T-cell (primary cell): ENCODE results near the gene ASCC2. TPM values are rescaled to one million over a fixed set of nuclear protein-coding genes. Genes with fewer than 3 reads are reported as not detected.

Source experiments
- ATAC-seq, 4 experiments: fragments of 200-7000 bp in 3 of 4; fragments of 150-1000 bp in 1 of 4; cut with Tn5 transposase; replicated peaks in 1 of 4; 1 replicate in 3 of 4; 2 replicates in 1 of 4; pipeline ENCODE4 v1.10.0; 2021; ENCODE audit warnings: moderate library complexity in 3 of 4, mild to moderate bottlenecking in 2 of 4, moderate number of reproducible peaks in 1 of 4
- CTCF ChIA-PET, 2 donors: fragments of 300-600 bp; sonication (Branson Sonifier 250); formaldehyde crosslinking; loops; one replicate each; lab custom pipeline; 2022; ENCODE audit warnings: antibody characterized with exemption in 2 of 2; lab: Charles Lee
- POLR2A ChIA-PET, 2 donors: fragments of 300-600 bp; sonication (Branson Sonifier 250); formaldehyde crosslinking; loops; one replicate each; lab custom pipeline; 2022; ENCODE audit warnings: antibody characterized with exemption in 2 of 2; lab: Charles Lee
- DNase-seq, 35 experiments: peaks; one replicate each; pipeline versions ENCODE4 v3.0.0 to v3.0.0-alpha.2; 2013 to 2023
- H3K27ac ChIP-seq: one replicate; pipeline ENCODE4 v1.5.1; 2013; ENCODE audit warnings: low read length
- H3K27me3 ChIP-seq, 2 experiments: replicated peaks in 1 of 2; 1 replicate in 1 of 2; 2 replicates in 1 of 2; pipeline versions ENCODE4 v1.6.1 to v1.7.0; 2013; ENCODE audit warnings: low read length in 1 of 2, mixed read lengths in 1 of 2; ENCODE audit not compliant: control insufficient read depth in 2 of 2, insufficient read depth in 2 of 2; ENCODE audit errors: extremely low read depth in 1 of 2
- H3K36me3 ChIP-seq, 2 donors: 1 replicate in 1 of 2; 2 replicates in 1 of 2; pipeline versions ENCODE4 v1.6.1 to v1.7.0; 2013; ENCODE audit warnings: low read length in 1 of 2; ENCODE audit not compliant: control insufficient read depth in 2 of 2, insufficient read depth in 1 of 2; ENCODE audit errors: extremely low read depth in 1 of 2
- H3K4me1 ChIP-seq, 2 experiments: 1 replicate in 1 of 2; 2 replicates in 1 of 2; pipeline versions ENCODE4 v1.6.1 to v1.7.0; 2013; ENCODE audit warnings: low read length in 2 of 2, mixed read lengths in 1 of 2; ENCODE audit not compliant: insufficient read depth in 2 of 2, control insufficient read depth in 1 of 2; ENCODE audit errors: extremely low read depth in 1 of 2
- H3K4me3 ChIP-seq, 2 donors: 1 replicate in 1 of 2; 2 replicates in 1 of 2; pipeline versions ENCODE4 v1.5.1 to v1.7.0; 2013; ENCODE audit warnings: mild to moderate bottlenecking in 2 of 2, low read length in 1 of 2, moderate library complexity in 1 of 2; ENCODE audit not compliant: control insufficient read depth in 1 of 2; ENCODE audit errors: extremely low read depth in 1 of 2
- H3K9me3 ChIP-seq: 2 replicates; pipeline ENCODE4 v1.7.0; 2013
- H3K27ac Mint-ChIP-seq, 2 donors: one replicate each; pipeline ENCODE4 v1.8.0; 2020 to 2021; ENCODE audit warnings: mild to moderate bottlenecking in 2 of 2, mixed read lengths in 2 of 2
- H3K27me3 Mint-ChIP-seq, 2 donors: one replicate each; pipeline ENCODE4 v1.8.0; 2021 to 2022; ENCODE audit warnings: mixed read lengths in 2 of 2
- H3K36me3 Mint-ChIP-seq: one replicate; pipeline ENCODE4 v1.8.0; 2021; ENCODE audit warnings: mixed read lengths
- H3K4me1 Mint-ChIP-seq, 3 donors: one replicate each; pipeline ENCODE4 v1.8.0; 2020 to 2022; ENCODE audit warnings: mixed read lengths in 3 of 3, mild to moderate bottlenecking in 1 of 3
- H3K4me3 Mint-ChIP-seq, 3 donors: one replicate each; pipeline ENCODE4 v1.8.0; 2020 to 2022; ENCODE audit warnings: mild to moderate bottlenecking in 3 of 3, mixed read lengths in 3 of 3, moderate library complexity in 3 of 3
- H3K9me3 Mint-ChIP-seq, 3 donors: one replicate each; pipeline ENCODE4 v1.8.0; 2020 to 2022; ENCODE audit warnings: mixed read lengths in 3 of 3
- WGBS: methylation state at CpG from one replicate; pipeline ENCODE4 v1.1.5; 2013; ENCODE audit warnings: missing lambda C conversion rate; ENCODE audit not compliant: insufficient coverage; 5-methylcytosine and 5-hydroxymethylcytosine counted together
- total RNA-seq, 35 experiments: library from RNA in 6 of 35; stranded (reverse) in 6 of 35; fragments of 120-200 nt in 1 of 35; gene quantifications; one replicate each; pipeline versions ENCODE4 v1.2.1 to v1.2.4 and lab custom pipeline; 2013 to 2026

Gene ASCC2
- total RNA-seq, 5 donors from 2014 or later (not counting 1 experiment from before 2014, with no cell fraction given) = 80.1 to 94.2 (median 85.7) TPM

DNA sequence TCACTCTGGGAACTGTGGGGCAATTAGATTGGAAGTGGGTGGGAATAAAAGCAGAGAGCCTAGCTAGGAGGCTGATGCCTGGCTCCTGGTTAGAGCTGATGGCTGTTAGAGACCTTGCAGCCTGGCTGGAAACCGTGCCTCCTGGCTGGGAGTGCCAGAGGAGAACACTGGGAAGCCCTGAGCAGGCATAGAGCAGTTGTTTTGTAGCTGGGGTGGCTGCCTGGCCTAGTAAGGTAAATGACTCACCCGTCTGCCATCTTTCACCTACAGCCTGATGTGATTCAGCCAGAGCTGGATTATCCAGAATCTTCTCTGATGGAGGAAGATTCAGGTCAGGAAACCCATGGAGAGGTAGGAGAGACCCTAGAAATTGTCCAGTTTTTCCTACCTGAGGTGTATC is 64.8 kb downstream of the ASCC2 start:
- Mint-ChIP-seq H3K27ac (no peak overlapping the region), H3K4me3 (no peak overlapping the region), H3K4me1 (peaks cover 10 to 16% (median 10%) of the 10 kb centered on the region in 3 donors), H3K27me3 (no peaks in the 10 kb centered on the region), H3K9me3 (no peaks in the 10 kb centered on the region), H3K36me3 (peaks cover 20% of the 10 kb centered on the region)
- Histone ChIP-seq H3K27ac (no peak overlapping the region), H3K4me3 (no peak overlapping the region), H3K36me3 (peaks cover 9 to 26% of the 10 kb centered on the region in 2 donors), H3K27me3 (no peaks in the 10 kb centered on the region), H3K9me3 (no peaks in the 10 kb centered on the region), H3K4me1 (peaks cover 1 to 6% of the 10 kb centered on the region in 2 experiments)
- 100% methylated on average over 2 of the region's 2 CpGs for WGBS
- ATAC-seq = no peak
- CTCF ChIA-PET = interaction anchor here in 1 of 2 donors (0.7 kb wide), 1 partner anchor 232 kb away, joined by 4 read pairs; no protein-coding TSS in a partner anchor
- POLR2A ChIA-PET = interaction anchor here (0.6 kb wide), 3 partner anchors 469 to 1535 kb away, joined by 4 to 10 read pairs (median 5); no protein-coding TSS in a partner anchor
- DNase-seq = no peak

- Histone ChIP-seq H3K27ac (no peak overlapping the region), H3K27me3 (no peaks in the 10 kb centered on the region), H3K4me1 (peaks cover 6 to 13% of the 10 kb centered on the region in 2 experiments), H3K36me3 (peaks cover 9 to 26% of the 10 kb centered on the region in 2 donors), H3K9me3 (no peaks in the 10 kb centered on the region), H3K4me3 (no peak overlapping the region)
- Mint-ChIP-seq H3K4me3 (no peak overlapping the region), H3K4me1 (peaks cover 20 to 27% (median 20%) of the 10 kb centered on the region in 3 donors), H3K9me3 (no peaks in the 10 kb centered on the region), H3K36me3 (peaks cover 20% of the 10 kb centered on the region), H3K27me3 (no peaks in the 10 kb centered on the region), H3K27ac (no peak overlapping the region)
- ChIA-PET CTCF (no interaction called here), POLR2A (interaction anchor here in 1 of 2 donors (0.5 kb wide), 1 partner anchor 86 kb away, joined by 3 read pairs; no protein-coding TSS in a partner anchor)
- ATAC-seq (no peak), DNase-seq (no peak)
- WGBS = 80% methylated on average over 1 of the region's 5 CpGs
Measured at GRCh38 chr22:29772170-29772641, 65.9 kb downstream of the ASCC2 start.

GRCh38 chr22:29769723-29770321 is 68.3 kb downstream of the ASCC2 start:
- H3K27ac Mint-ChIP-seq = no peak overlapping the region
- no peak for ATAC-seq
- H3K9me3 Mint-ChIP-seq = no peaks in the 10 kb centered on the region
- POLR2A ChIA-PET = interaction anchor here in 1 of 2 donors (0.6 to 0.7 kb wide), 3 partner anchors 10 to 182 kb away, joined by 3 to 5 read pairs (median 5); no protein-coding TSS in a partner anchor
- CTCF ChIA-PET = no interaction called here
- Histone ChIP-seq H3K4me3 (no peak overlapping the region), H3K36me3 (peaks cover 9 to 26% of the 10 kb centered on the region in 2 donors), H3K4me1 (peaks cover 12 to 27% of the 10 kb centered on the region in 2 experiments), H3K27me3 (no peaks in the 10 kb centered on the region), H3K9me3 (no peaks in the 10 kb centered on the region), H3K27ac (no peak overlapping the region)
- WGBS = no CpG with 5 or more reads among the region's 2 CpGs
- no peak for DNase-seq
- no peak overlapping the region for H3K4me3 Mint-ChIP-seq
- no peaks in the 10 kb centered on the region for H3K27me3 Mint-ChIP-seq
- H3K36me3 Mint-ChIP-seq = peaks cover 20% of the 10 kb centered on the region
- H3K4me1 Mint-ChIP-seq = peaks cover 39 to 48% (median 42%) of the 10 kb centered on the region in 3 donors

DNA sequence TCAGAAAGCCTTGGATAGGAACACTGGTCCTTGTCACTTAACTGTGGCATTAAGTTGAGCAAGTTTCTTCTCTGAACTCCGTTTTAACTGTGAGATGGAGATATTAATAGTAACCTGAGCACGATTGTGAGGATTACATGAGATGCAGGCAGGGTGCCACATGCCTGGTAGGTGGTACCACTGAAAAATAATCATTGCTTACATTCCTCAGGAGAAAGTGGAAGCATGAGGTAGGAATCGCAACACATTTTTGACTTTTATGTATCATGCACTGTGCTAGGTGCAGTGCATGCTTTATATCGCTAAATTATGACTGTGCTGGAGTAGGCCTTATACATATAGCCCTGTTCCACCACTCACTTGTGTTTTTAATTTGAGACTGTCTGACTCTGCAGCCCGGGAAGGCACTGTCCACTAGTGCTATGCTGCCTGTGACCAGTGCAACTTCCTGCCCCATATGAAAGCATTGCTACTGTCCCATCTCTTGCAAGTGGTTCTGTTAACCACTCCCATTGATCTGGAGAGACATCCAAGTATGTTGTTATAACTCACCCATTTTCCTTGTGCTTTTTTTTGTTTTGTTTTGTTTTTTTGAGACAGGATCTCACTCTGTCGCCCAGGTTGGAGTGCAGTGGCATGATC is 69.9 kb downstream of the ASCC2 start:
- Mint-ChIP-seq H3K4me3 (peak overlapping the region; percentile 99 to 100 (median 100)), H3K27ac (peak overlapping the region; percentile 98 to 99), H3K36me3 (peaks cover 20% of the 10 kb centered on the region), H3K9me3 (no peaks in the 10 kb centered on the region), H3K27me3 (no peaks in the 10 kb centered on the region), H3K4me1 (peaks cover 42 to 54% (median 44%) of the 10 kb centered on the region in 3 donors)
- Histone ChIP-seq H3K9me3 (no peaks in the 10 kb centered on the region), H3K27me3 (no peaks in the 10 kb centered on the region), H3K27ac (no peak overlapping the region), H3K36me3 (peaks cover 9 to 26% of the 10 kb centered on the region in 2 donors), H3K4me3 (peak overlapping the region; percentile 92 to 95), H3K4me1 (peaks cover 12 to 27% of the 10 kb centered on the region in 2 experiments)
- ChIA-PET CTCF (no interaction called here), POLR2A (no interaction called here)
- ATAC-seq = no peak
- 28% methylated on average over 3 of the region's 6 CpGs for WGBS
- no peak for DNase-seq

GRCh38 chr22:29767171-29768051 is 70.7 kb downstream of the ASCC2 start, which contains the start of gene UQCR10:
UQCR10 (plus strand) TSS chr22:29767369; CDS start chr22:29767399, 30 bp downstream.
- POLR2A ChIA-PET = no interaction called here

More at GRCh38 chr22:29767171-29768051, 70.7 kb downstream of the ASCC2 start, which contains the start of gene UQCR10:
- Mint-ChIP-seq H3K4me1 (peaks cover 42 to 54% (median 44%) of the 10 kb centered on the region in 3 donors), H3K27ac (peak within 1 kb of the TSS; percentile 98 to 99), H3K4me3 (peak within 1 kb of the TSS; percentile 99 to 100 (median 100)), H3K9me3 (no peaks in the 10 kb centered on the region), H3K27me3 (no peaks in the 10 kb centered on the region), H3K36me3 (peaks cover 20% of the 10 kb centered on the region)
- under 1% methylated on average over 31 of the region's 46 CpGs for WGBS
- Histone ChIP-seq H3K4me3 (peak within 1 kb of the TSS; percentile 92 to 95), H3K36me3 (peaks cover 9 to 26% of the 10 kb centered on the region in 2 donors), H3K27ac (peak within 1 kb of the TSS; percentile 79), H3K9me3 (no peaks in the 10 kb centered on the region), H3K4me1 (peaks cover 12 to 27% of the 10 kb centered on the region in 2 experiments), H3K27me3 (no peaks in the 10 kb centered on the region)
- CTCF ChIA-PET = interaction anchor here in 1 of 2 donors (0.9 kb wide), 1 partner anchor 140 kb away, joined by 3 read pairs; no protein-coding TSS in a partner anchor
- DNase-seq = peak; percentile 78 to 95 (median 90)
- peak; percentile 79 to 83 (median 80) for ATAC-seq
